NT2/D1 (cell line): ENCODE results near the gene DLG2.

Source experiments
- DNase-seq: peaks from one replicate; pipeline ENCODE4 v3.0.0-alpha.2; 2011; ENCODE audit warnings: low read depth, low spot score
- H3K27me3 ChIP-seq: 2 replicates; pipeline ENCODE4 v1.6.0; 2011; ENCODE audit warnings: mild to moderate bottlenecking; ENCODE audit not compliant: insufficient read length, insufficient read depth
- H3K36me3 ChIP-seq: 2 replicates; pipeline ENCODE4 v1.6.1; 2011; ENCODE audit warnings: mild to moderate bottlenecking, low read length, mixed read lengths; ENCODE audit not compliant: insufficient read depth, insufficient read length
- H3K4me1 ChIP-seq: 2 replicates; pipeline ENCODE4 v1.5.1; 2011; ENCODE audit not compliant: insufficient read depth, insufficient read length
- H3K4me3 ChIP-seq: 2 replicates; pipeline ENCODE4 v1.5.1; 2011; ENCODE audit warnings: low read depth; ENCODE audit not compliant: insufficient read length
- H3K9ac ChIP-seq: 2 replicates; pipeline ENCODE4 v1.6.0; 2011; ENCODE audit warnings: low read depth; ENCODE audit not compliant: insufficient read length
- H3K9me3 ChIP-seq: 2 replicates; pipeline ENCODE4 v1.5.1; 2011; ENCODE audit warnings: mild to moderate bottlenecking, low read length; ENCODE audit not compliant: insufficient read depth
- SUZ12 ChIP-seq: IDR thresholded peaks from 2 replicates; pipeline ENCODE4 v1.6.1; 2011; ENCODE audit not compliant: insufficient read length, insufficient read depth; ENCODE audit errors: extremely low read depth
- YY1 ChIP-seq: IDR thresholded peaks from 2 replicates; pipeline ENCODE4 v1.6.1; 2011; ENCODE audit not compliant: insufficient read length, insufficient read depth
- ZNF274 ChIP-seq: IDR thresholded peaks from 2 replicates; pipeline ENCODE4 v1.6.1; 2011; ENCODE audit warnings: mild to moderate bottlenecking, low read depth, low read length

DLG2 gene

GRCh38 chr11:84255483-84255882 is 1371.7 kb downstream of the DLG2 start:
- no peak for TF ChIP-seq YY1
- TF ChIP-seq SUZ12, result no peak
- no peak for TF ChIP-seq ZNF274
- no peak for DNase-seq
- Histone ChIP-seq H3K9me3 (no peaks in the 10 kb centered on the region), H3K36me3 (no peaks in the 10 kb centered on the region), H3K4me3 (no peak overlapping the region), H3K9ac (no peak overlapping the region), H3K27me3 (no peaks in the 10 kb centered on the region), H3K4me1 (no peaks in the 10 kb centered on the region)

GRCh38 chr11:84250834-84251613 is 1376.1 kb downstream of the DLG2 start:
- H3K27me3 ChIP-seq, result no peaks in the 10 kb centered on the region
- no peaks in the 10 kb centered on the region for H3K4me1 ChIP-seq
- H3K36me3 ChIP-seq, result no peaks in the 10 kb centered on the region
- no peak for DNase-seq
- TF ChIP-seq YY1 (no peak), SUZ12 (no peak), ZNF274 (no peak)
- no peak overlapping the region for H3K4me3 ChIP-seq
- H3K9me3 ChIP-seq, result no peaks in the 10 kb centered on the region
- no peak overlapping the region for H3K9ac ChIP-seq

GRCh38 chr11:84249344-84250135 is 1377.6 kb downstream of the DLG2 start:
- TF ChIP-seq SUZ12, result no peak
- Histone ChIP-seq H3K9me3 (no peaks in the 10 kb centered on the region), H3K4me3 (no peak overlapping the region), H3K4me1 (no peaks in the 10 kb centered on the region), H3K36me3 (no peaks in the 10 kb centered on the region), H3K27me3 (no peaks in the 10 kb centered on the region), H3K9ac (no peak overlapping the region)
- no peak for DNase-seq

GRCh38 chr11:84247926-84248325 is 1379.2 kb downstream of the DLG2 start:
- Histone ChIP-seq H3K36me3 (no peaks in the 10 kb centered on the region), H3K4me1 (no peaks in the 10 kb centered on the region), H3K9ac (no peak overlapping the region), H3K9me3 (no peaks in the 10 kb centered on the region), H3K27me3 (no peaks in the 10 kb centered on the region), H3K4me3 (no peak overlapping the region)
- DNase-seq, result no peak
- TF ChIP-seq SUZ12 (no peak), YY1 (no peak), ZNF274 (no peak)

GRCh38 chr11:84247129-84247528 is 1380.0 kb downstream of the DLG2 start:
- H3K4me3 ChIP-seq, result no peak overlapping the region
- H3K27me3 ChIP-seq, result no peaks in the 10 kb centered on the region
- TF ChIP-seq ZNF274, result no peak
- TF ChIP-seq SUZ12, result no peak
- no peak for TF ChIP-seq YY1
- no peaks in the 10 kb centered on the region for H3K4me1 ChIP-seq
- no peak overlapping the region for H3K9ac ChIP-seq
- DNase-seq, result no peak
- H3K36me3 ChIP-seq, result no peaks in the 10 kb centered on the region
- no peaks in the 10 kb centered on the region for H3K9me3 ChIP-seq

GRCh38 chr11:84243629-84244263 is 1383.4 kb downstream of the DLG2 start:
- Histone ChIP-seq H3K9ac (no peak overlapping the region), H3K36me3 (no peaks in the 10 kb centered on the region), H3K4me1 (no peaks in the 10 kb centered on the region), H3K27me3 (no peaks in the 10 kb centered on the region), H3K9me3 (no peaks in the 10 kb centered on the region), H3K4me3 (no peak overlapping the region)
- no peak for DNase-seq
- TF ChIP-seq SUZ12 (no peak), ZNF274 (no peak), YY1 (no peak)
